GM12878 (cell line): Measurements from ENCODE around the gene SNRNP200. TPM values are rescaled to one million over a fixed set of nuclear protein-coding genes. Genes with fewer than 3 reads are reported as not detected.

Experiments
- ATF7 ChIP-seq: fragments of 450-650 bp; IDR thresholded peaks from 2 replicates; pipeline ENCODE4 v1.6.1; 2016; ENCODE audit warnings: low read depth, mild to moderate bottlenecking
- BCL3 ChIP-seq: IDR thresholded peaks from 2 replicates; pipeline ENCODE4 v1.6.1; 2011; ENCODE audit warnings: borderline replicate concordance, low read depth, mild to moderate bottlenecking, moderate library complexity, low read length; ENCODE audit not compliant: insufficient read depth, poor library complexity, severe bottlenecking
- BMI1 ChIP-seq: fragments of 450-650 bp; IDR thresholded peaks from 2 replicates; pipeline ENCODE4 v1.6.1; 2016; ENCODE audit warnings: mild to moderate bottlenecking, moderate library complexity, borderline replicate concordance
- CBFB ChIP-seq: IDR thresholded peaks from 2 replicates; pipeline ENCODE4 v1.6.1; 2016; ENCODE audit warnings: antibody characterized with exemption, low read depth
- CEBPB ChIP-seq, 2 experiments: fragments of 150-350 bp in 1 of 2; IDR thresholded peaks; 2 replicates each; pipeline ENCODE4 v1.6.1; 2012 to 2014; ENCODE audit warnings: low read depth in 2 of 2, low read length in 2 of 2, borderline replicate concordance in 1 of 2, inconsistent platforms in 1 of 2
- CHD2 ChIP-seq: IDR thresholded peaks from 2 replicates; pipeline ENCODE4 v1.6.1; 2011; ENCODE audit warnings: low read depth, low read length, improper control_type of control experiment, borderline replicate concordance
- CHD4 ChIP-seq: fragments of 200-600 bp; sonication (generic); IDR thresholded peaks from 2 replicates; pipeline ENCODE4 v1.6.1; 2016; ENCODE audit warnings: mild to moderate bottlenecking
- CREM ChIP-seq: IDR thresholded peaks from 2 replicates; pipeline ENCODE4 v1.6.1; 2014; ENCODE audit warnings: antibody characterized with exemption, low read depth
- EZH2 ChIP-seq: IDR thresholded peaks from 2 replicates; pipeline ENCODE4 v1.6.1; 2012; ENCODE audit warnings: low read depth, mild to moderate bottlenecking, control low read depth, inconsistent platforms, low read length, borderline replicate concordance; ENCODE audit not compliant: control insufficient read depth
- FOXK2 ChIP-seq: fragments of 450-650 bp; IDR thresholded peaks from 2 replicates; pipeline ENCODE4 v1.6.1; 2017; ENCODE audit warnings: mild to moderate bottlenecking, moderate library complexity
- GATAD2B ChIP-seq: fragments of 450-650 bp; conservative IDR thresholded peaks from 2 replicates; pipeline ENCODE4 v1.6.1; 2017; ENCODE audit warnings: low read depth, mild to moderate bottlenecking, moderate library complexity
- JUNB ChIP-seq: IDR thresholded peaks from 2 replicates; pipeline ENCODE4 v1.6.1; 2016; ENCODE audit warnings: antibody characterized with exemption, mild to moderate bottlenecking
- KLF5 ChIP-seq: fragments of 450-650 bp; IDR thresholded peaks from 2 replicates; pipeline ENCODE4 v1.6.1; 2014; ENCODE audit warnings: mild to moderate bottlenecking; ENCODE audit not compliant: partially characterized antibody
- MXI1 ChIP-seq: fragments of 150-350 bp; IDR thresholded peaks from 2 replicates; pipeline ENCODE4 v1.6.1; 2011; ENCODE audit warnings: low read depth, mild to moderate bottlenecking, inconsistent platforms, low read length, improper control_type of control experiment
- NR2F1 ChIP-seq: fragments of 450-650 bp; conservative IDR thresholded peaks from 2 replicates; pipeline ENCODE4 v1.6.1; 2017; ENCODE audit warnings: mild to moderate bottlenecking
- PBX3 ChIP-seq: IDR thresholded peaks from 2 replicates; pipeline ENCODE4 v1.6.1; 2011; ENCODE audit warnings: mild to moderate bottlenecking, low read depth, low read length, moderate library complexity; ENCODE audit not compliant: insufficient replicate concordance
- POLR2A ChIP-seq: IDR thresholded peaks from 2 replicates; pipeline ENCODE4 v1.6.1; 2011; ENCODE audit warnings: low read depth, mild to moderate bottlenecking, low read length
- POLR2AphosphoS2 ChIP-seq: IDR thresholded peaks from 2 replicates; pipeline ENCODE4 v1.6.1; 2011; ENCODE audit warnings: low read depth, mild to moderate bottlenecking, low read length, improper control_type of control experiment, moderate library complexity
- POLR2AphosphoS5 ChIP-seq: IDR thresholded peaks from 2 replicates; pipeline ENCODE4 v1.6.1; 2011; ENCODE audit warnings: mild to moderate bottlenecking, low read length, inconsistent platforms
- RAD21 ChIP-seq: IDR thresholded peaks from 2 replicates; pipeline ENCODE4 v1.6.1; 2011; ENCODE audit warnings: mild to moderate bottlenecking, low read depth, low read length, moderate library complexity; ENCODE audit not compliant: insufficient read depth
- RCOR1 ChIP-seq: conservative IDR thresholded peaks from 2 replicates; pipeline ENCODE4 v1.6.1; 2012; ENCODE audit warnings: low read depth, low read length, improper control_type of control experiment
- SIN3A ChIP-seq: IDR thresholded peaks from 2 replicates; pipeline ENCODE4 v1.6.1; 2012; ENCODE audit warnings: low read depth, low read length, improper control_type of control experiment
- SUZ12 ChIP-seq: fragments of 200-600 bp; sonication (generic); IDR thresholded peaks from one replicate; pipeline ENCODE4 v1.6.1; 2018; ENCODE audit warnings: antibody characterized with exemption, mild to moderate bottlenecking; ENCODE audit not compliant: unreplicated experiment
- TAF1 ChIP-seq: IDR thresholded peaks from 2 replicates; pipeline ENCODE4 v1.6.1; 2011; ENCODE audit warnings: mild to moderate bottlenecking, low read depth, low read length, borderline replicate concordance
- ZNF24 ChIP-seq: fragments of 450-650 bp; IDR thresholded peaks from 2 replicates; pipeline ENCODE4 v1.6.1; 2017; ENCODE audit warnings: antibody characterized with exemption, mild to moderate bottlenecking
- ZNF274 ChIP-seq: IDR thresholded peaks from one replicate; pipeline ENCODE4 v1.8.0; 2011; ENCODE audit not compliant: insufficient read length, insufficient read depth
- ZNF687 ChIP-seq: fragments of 450-650 bp; IDR thresholded peaks from 2 replicates; pipeline ENCODE4 v1.6.1; 2017; ENCODE audit warnings: mild to moderate bottlenecking, moderate library complexity
- polyA plus RNA-seq, 11 experiments: library from polyadenylated mRNA; depleted of rRNA in 4 of 11; unstranded in 6 of 11; stranded (reverse) in 5 of 11; fragments of >200 nt; fragmentation: Nextera tagmentation in 4 of 11; fragmentation: Illumina TruSeq in 1 of 11; extraction: Ambion mirVana in 4 of 11; extraction: Trizol in 1 of 11; gene quantifications; 1 replicate in 1 of 11; 2 replicates in 10 of 11; pipeline versions ENCODE4 v1.2.1 to v1.2.3, GENCODE V29; 2011 to 2016; ENCODE audit warnings: inconsistent platforms in 2 of 11, missing spikeins in 2 of 11, low read depth in 1 of 11
- total RNA-seq, 4 experiments: library from RNA; depleted of rRNA in 3 of 4; stranded (reverse); fragments of >200 nt in 3 of 4; fragmentation: Illumina TruSeq in 1 of 4; extraction: Trizol in 1 of 4; gene quantifications; 2 replicates each; pipeline versions ENCODE4 v1.2.1 to v1.2.3, GENCODE V29; 2013 to 2021

Gene SNRNP200
- total and polyA plus RNA-seq, 10 of the 15 experiments (the other 5 are each of a cell fraction or from before 2014, with no cell fraction given), result 59.2 to 176 (median 106) TPM

- TF ChIP-seq PBX3, result no peak
- peak; percentile 40 for TF ChIP-seq SIN3A
- no peak for TF ChIP-seq ATF7
- TF ChIP-seq CHD4, result no peak
- TF ChIP-seq POLR2AphosphoS2, result no peak
- no peak for TF ChIP-seq BCL3
- TF ChIP-seq ZNF274, result no peak
- no peak for TF ChIP-seq CREM
- no peak for TF ChIP-seq TAF1
- TF ChIP-seq ZNF24, result no peak
- TF ChIP-seq SUZ12, result no peak
- TF ChIP-seq RAD21, result peak; percentile 45
- peak; percentile 17; the same call in 1 of the 2 replicates for TF ChIP-seq POLR2A
- TF ChIP-seq GATAD2B, result no peak; the same call in 1 of the 2 replicates
- TF ChIP-seq JUNB, result no peak
- no peak for TF ChIP-seq EZH2
- TF ChIP-seq FOXK2, result no peak
- TF ChIP-seq BMI1, result no peak
- no peak for TF ChIP-seq POLR2AphosphoS5
- 0 out of 2 replicates have a peak, but pooled peaks have one; percentile 35 for TF ChIP-seq MXI1
- TF ChIP-seq KLF5, result no peak
- TF ChIP-seq CBFB, result no peak
- no peak for TF ChIP-seq ZNF687
- no peak for TF ChIP-seq CHD2
- no peak for TF ChIP-seq CEBPB (IDR thresholded peaks at IDR 0.05; ENCODE audit: borderline replicate concordance in 1 of 2, low read depth in 2 of 2, low read length in 2 of 2)
- no peak for TF ChIP-seq RCOR1
- no peak for TF ChIP-seq NR2F1
Measured at GRCh38 chr2:96264656-96265348, 40.5 kb downstream of the SNRNP200 start (continued).
